HEK293 (cell line): ENCODE measurements around the gene CLK2.

Source experiments
- CTCF ChIA-PET: fragments of 350-600 bp; formaldehyde crosslinking; extraction: SDS; loops from one replicate; lab custom pipeline; 2021; ENCODE audit warnings: antibody characterized with exemption; lab: Yijun Ruan, JAX
- POLR2A ChIA-PET: fragments of 300-600 bp; formaldehyde crosslinking; extraction: SDS; loops from one replicate; lab custom pipeline; 2020; ENCODE audit warnings: antibody characterized with exemption, inconsistent platforms; lab: Yijun Ruan, JAX
- H3K27ac ChIP-seq: fragments of 200-500 bp; sonication (Bioruptor generic); 2 replicates; pipeline ENCODE4 v1.5.1; 2014; ENCODE audit warnings: low read depth, low read length, control low read depth, inconsistent platforms; ENCODE audit errors: extremely low read depth
- H3K36me3 ChIP-seq, 2 experiments: fragments of 200-500 bp in 1 of 2; sonication (Bioruptor generic) in 1 of 2; 1 replicate in 1 of 2; 2 replicates in 1 of 2; pipeline ENCODE4 v1.5.1; 2014 to 2017; ENCODE audit warnings: inconsistent platforms in 2 of 2, low read length in 2 of 2; ENCODE audit not compliant: control insufficient read depth in 2 of 2, insufficient read depth in 1 of 2
- H3K4me1 ChIP-seq: fragments of 200-500 bp; sonication (Bioruptor generic); 2 replicates; pipeline ENCODE4 v1.5.1; 2014; ENCODE audit warnings: mild to moderate bottlenecking, low read length, inconsistent platforms; ENCODE audit not compliant: control insufficient read depth, insufficient read depth
- H3K4me3 ChIP-seq: 2 replicates; pipeline ENCODE4 v1.5.1; 2011; ENCODE audit warnings: low read depth, mild to moderate bottlenecking, control low read depth, low read length, moderate library complexity
- H3K9me3 ChIP-seq: fragments of 200-500 bp; sonication (Bioruptor generic); 2 replicates; pipeline ENCODE4 v1.5.1; 2014; ENCODE audit warnings: low read depth, low read length, inconsistent platforms; ENCODE audit not compliant: control insufficient read depth, insufficient read depth
- HOXA7 ChIP-seq: sonication (generic); formaldehyde crosslinking; IDR thresholded peaks from 2 replicates; pipeline ENCODE4 v1.8.1; 2022; ENCODE audit warnings: missing genetic modification reagents, borderline replicate concordance
- HOXD13 ChIP-seq: sonication (generic); formaldehyde crosslinking; IDR thresholded peaks from 2 replicates; pipeline ENCODE4 v1.8.0; 2022; ENCODE audit warnings: missing genetic modification reagents, borderline replicate concordance
- TRIM28 ChIP-seq: IDR thresholded peaks from 2 replicates; pipeline ENCODE4 v1.6.1; 2011; ENCODE audit warnings: low read length, control low read depth, borderline replicate concordance
- WT1 ChIP-seq: fragments of 450-650 bp; formaldehyde crosslinking; IDR thresholded peaks from 2 replicates; pipeline ENCODE4 v1.5.1; 2016; ENCODE audit warnings: missing biosample characterization, missing genetic modification characterization
- ZBTB8A ChIP-seq: fragments of 450-650 bp; formaldehyde crosslinking; IDR thresholded peaks from 2 replicates; pipeline ENCODE4 v1.5.1; 2016; ENCODE audit warnings: missing biosample characterization, missing genetic modification characterization
- ZEB2 ChIP-seq: fragments of 450-650 bp; formaldehyde crosslinking; IDR thresholded peaks from 2 replicates; pipeline ENCODE4 v1.5.1; 2016; ENCODE audit warnings: missing biosample characterization, missing genetic modification characterization
- ZNF10 ChIP-seq: fragments of 450-650 bp; formaldehyde crosslinking; IDR thresholded peaks from 2 replicates; pipeline ENCODE4 v1.5.1; 2017; ENCODE audit warnings: missing biosample characterization, missing genetic modification characterization
- ZNF292 ChIP-seq: fragments of 450-650 bp; formaldehyde crosslinking; IDR thresholded peaks from 2 replicates; pipeline ENCODE4 v1.5.1; 2016; ENCODE audit warnings: low read depth, missing biosample characterization, missing genetic modification characterization, borderline replicate concordance
- ZNF335 ChIP-seq: fragments of 450-650 bp; formaldehyde crosslinking; conservative IDR thresholded peaks from 2 replicates; pipeline ENCODE4 v1.5.1; 2016; ENCODE audit warnings: missing biosample characterization, missing genetic modification characterization
- ZNF366 ChIP-seq: fragments of 450-650 bp; formaldehyde crosslinking; conservative IDR thresholded peaks from 2 replicates; pipeline ENCODE4 v1.5.1; 2016; ENCODE audit warnings: missing biosample characterization, missing genetic modification characterization
- ZNF416 ChIP-seq: fragments of 450-650 bp; formaldehyde crosslinking; IDR thresholded peaks from 2 replicates; pipeline ENCODE4 v1.5.1; 2016; ENCODE audit warnings: missing biosample characterization, missing genetic modification characterization
- ZNF571 ChIP-seq: fragments of 450-650 bp; formaldehyde crosslinking; IDR thresholded peaks from 2 replicates; pipeline ENCODE4 v1.5.0; 2017; ENCODE audit warnings: missing biosample characterization, missing genetic modification characterization
- ZNF600 ChIP-seq: fragments of 450-650 bp; formaldehyde crosslinking; IDR thresholded peaks from 2 replicates; pipeline ENCODE4 v1.5.1; 2016; ENCODE audit warnings: missing biosample characterization, missing genetic modification characterization
- ZNF623 ChIP-seq: fragments of 450-650 bp; formaldehyde crosslinking; IDR thresholded peaks from 2 replicates; pipeline ENCODE4 v1.5.1; 2016; ENCODE audit warnings: missing biosample characterization, missing genetic modification characterization
- ZNF768 ChIP-seq: fragments of 450-650 bp; formaldehyde crosslinking; IDR thresholded peaks from 2 replicates; pipeline ENCODE4 v1.5.1; 2018; ENCODE audit warnings: missing biosample characterization, mild to moderate bottlenecking, missing genetic modification characterization
- ZNF791 ChIP-seq: fragments of 450-650 bp; formaldehyde crosslinking; IDR thresholded peaks from 2 replicates; pipeline ENCODE4 v1.5.1; 2016; ENCODE audit warnings: missing biosample characterization, missing genetic modification characterization
- ZSCAN30 ChIP-seq: fragments of 450-650 bp; IDR thresholded peaks from 2 replicates; pipeline ENCODE4 v1.5.1; 2018; ENCODE audit warnings: missing biosample characterization, mild to moderate bottlenecking, missing genetic modification characterization, moderate library complexity
- TF ChIP-seq, protein P1 (sequence below): fragments of 450-650 bp; formaldehyde crosslinking; IDR thresholded peaks from 2 replicates; pipeline ENCODE4 v1.5.1; 2017; ENCODE audit warnings: missing biosample characterization, missing genetic modification characterization
- TF ChIP-seq, protein P2 (sequence below): fragments of 450-650 bp; formaldehyde crosslinking; IDR thresholded peaks from 2 replicates; pipeline ENCODE4 v1.5.0; 2017; ENCODE audit warnings: missing biosample characterization, missing genetic modification characterization, borderline replicate concordance
- TF ChIP-seq, protein P3 (sequence below): fragments of 450-650 bp; formaldehyde crosslinking; IDR thresholded peaks from 2 replicates; pipeline ENCODE4 v1.5.1; 2016; ENCODE audit warnings: missing biosample characterization, missing genetic modification characterization
- TF ChIP-seq, protein P4 (sequence below): fragments of 450-650 bp; formaldehyde crosslinking; IDR thresholded peaks from 2 replicates; pipeline ENCODE4 v1.5.1; 2016; ENCODE audit warnings: missing biosample characterization, missing genetic modification characterization
- TF ChIP-seq, protein P5 (sequence below): fragments of 450-650 bp; formaldehyde crosslinking; IDR thresholded peaks from 2 replicates; pipeline ENCODE4 v1.5.1; 2016; ENCODE audit warnings: missing biosample characterization, missing genetic modification characterization
- TF ChIP-seq, protein P6 (sequence below): fragments of 450-650 bp; formaldehyde crosslinking; IDR thresholded peaks from 2 replicates; pipeline ENCODE4 v1.5.1; 2016; ENCODE audit warnings: missing biosample characterization, missing genetic modification characterization, borderline replicate concordance

CLK2 gene

DNA sequence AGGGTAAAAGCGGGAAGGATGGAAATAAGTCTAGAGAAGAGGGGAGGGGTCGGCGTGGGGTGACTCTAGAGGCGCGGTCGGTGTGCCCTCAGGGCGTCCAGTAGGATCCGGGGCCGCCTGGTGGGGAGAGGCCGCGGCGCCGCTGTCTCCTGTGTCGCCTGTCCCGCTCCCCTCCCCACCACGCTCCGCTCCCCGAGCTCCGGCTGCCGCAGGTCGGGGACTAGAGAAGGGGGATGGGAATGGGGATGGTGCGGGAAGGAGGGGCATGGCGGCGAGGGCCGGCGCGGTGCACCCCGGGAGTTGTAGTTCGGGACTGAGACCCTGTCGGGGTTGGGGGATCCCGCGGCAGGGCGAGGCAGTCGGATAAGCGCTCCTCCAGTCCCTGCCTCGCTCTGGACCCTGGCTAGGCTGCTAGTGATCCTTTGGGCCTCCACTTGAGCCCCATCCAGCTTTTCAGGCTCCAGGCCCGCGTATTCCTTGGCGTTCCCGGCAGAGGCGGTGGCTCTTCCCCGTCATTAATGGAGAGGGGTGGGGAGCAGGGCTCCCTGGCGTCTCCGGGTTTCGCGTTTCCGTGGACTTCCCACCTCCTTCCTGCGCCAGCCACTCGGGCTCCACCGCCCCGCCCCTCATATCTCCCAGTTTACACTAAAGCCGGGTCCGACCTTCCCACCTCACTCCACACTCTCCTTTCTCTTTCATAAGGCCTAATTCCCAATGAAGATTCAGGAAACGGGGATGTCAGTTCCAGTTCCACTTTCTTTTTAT is 17.9 kb downstream of the CLK2 start, which contains the start of gene ENTREP3 (continued):
- TF ChIP-seq ZNF791: no peak
- TF ChIP-seq TRIM28: no peak
- TF ChIP-seq ZNF768 (tag by site-specific recombination): no peak
- TF ChIP-seq, protein P1, sequence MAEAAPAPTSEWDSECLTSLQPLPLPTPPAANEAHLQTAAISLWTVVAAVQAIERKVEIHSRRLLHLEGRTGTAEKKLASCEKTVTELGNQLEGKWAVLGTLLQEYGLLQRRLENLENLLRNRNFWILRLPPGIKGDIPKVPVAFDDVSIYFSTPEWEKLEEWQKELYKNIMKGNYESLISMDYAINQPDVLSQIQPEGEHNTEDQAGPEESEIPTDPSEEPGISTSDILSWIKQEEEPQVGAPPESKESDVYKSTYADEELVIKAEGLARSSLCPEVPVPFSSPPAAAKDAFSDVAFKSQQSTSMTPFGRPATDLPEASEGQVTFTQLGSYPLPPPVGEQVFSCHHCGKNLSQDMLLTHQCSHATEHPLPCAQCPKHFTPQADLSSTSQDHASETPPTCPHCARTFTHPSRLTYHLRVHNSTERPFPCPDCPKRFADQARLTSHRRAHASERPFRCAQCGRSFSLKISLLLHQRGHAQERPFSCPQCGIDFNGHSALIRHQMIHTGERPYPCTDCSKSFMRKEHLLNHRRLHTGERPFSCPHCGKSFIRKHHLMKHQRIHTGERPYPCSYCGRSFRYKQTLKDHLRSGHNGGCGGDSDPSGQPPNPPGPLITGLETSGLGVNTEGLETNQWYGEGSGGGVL (tag by site-specific recombination): peak; percentile 70
- TF ChIP-seq ZSCAN30 (tag by site-specific recombination): peak; percentile 94
- peak; percentile 84 for TF ChIP-seq ZEB2 (tag by site-specific recombination)
- no peak for TF ChIP-seq ZNF623
- no peak for TF ChIP-seq ZNF416
- TF ChIP-seq HOXA7: no peak
- TF ChIP-seq ZNF366 (tag by site-specific recombination): no peak
- TF ChIP-seq, protein P2, sequence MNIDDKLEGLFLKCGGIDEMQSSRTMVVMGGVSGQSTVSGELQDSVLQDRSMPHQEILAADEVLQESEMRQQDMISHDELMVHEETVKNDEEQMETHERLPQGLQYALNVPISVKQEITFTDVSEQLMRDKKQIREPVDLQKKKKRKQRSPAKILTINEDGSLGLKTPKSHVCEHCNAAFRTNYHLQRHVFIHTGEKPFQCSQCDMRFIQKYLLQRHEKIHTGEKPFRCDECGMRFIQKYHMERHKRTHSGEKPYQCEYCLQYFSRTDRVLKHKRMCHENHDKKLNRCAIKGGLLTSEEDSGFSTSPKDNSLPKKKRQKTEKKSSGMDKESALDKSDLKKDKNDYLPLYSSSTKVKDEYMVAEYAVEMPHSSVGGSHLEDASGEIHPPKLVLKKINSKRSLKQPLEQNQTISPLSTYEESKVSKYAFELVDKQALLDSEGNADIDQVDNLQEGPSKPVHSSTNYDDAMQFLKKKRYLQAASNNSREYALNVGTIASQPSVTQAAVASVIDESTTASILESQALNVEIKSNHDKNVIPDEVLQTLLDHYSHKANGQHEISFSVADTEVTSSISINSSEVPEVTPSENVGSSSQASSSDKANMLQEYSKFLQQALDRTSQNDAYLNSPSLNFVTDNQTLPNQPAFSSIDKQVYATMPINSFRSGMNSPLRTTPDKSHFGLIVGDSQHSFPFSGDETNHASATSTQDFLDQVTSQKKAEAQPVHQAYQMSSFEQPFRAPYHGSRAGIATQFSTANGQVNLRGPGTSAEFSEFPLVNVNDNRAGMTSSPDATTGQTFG: no peak
- TF ChIP-seq ZBTB8A (tag by site-specific recombination): peak; percentile 75
- no peak for TF ChIP-seq ZNF292
- TF ChIP-seq, protein P3, sequence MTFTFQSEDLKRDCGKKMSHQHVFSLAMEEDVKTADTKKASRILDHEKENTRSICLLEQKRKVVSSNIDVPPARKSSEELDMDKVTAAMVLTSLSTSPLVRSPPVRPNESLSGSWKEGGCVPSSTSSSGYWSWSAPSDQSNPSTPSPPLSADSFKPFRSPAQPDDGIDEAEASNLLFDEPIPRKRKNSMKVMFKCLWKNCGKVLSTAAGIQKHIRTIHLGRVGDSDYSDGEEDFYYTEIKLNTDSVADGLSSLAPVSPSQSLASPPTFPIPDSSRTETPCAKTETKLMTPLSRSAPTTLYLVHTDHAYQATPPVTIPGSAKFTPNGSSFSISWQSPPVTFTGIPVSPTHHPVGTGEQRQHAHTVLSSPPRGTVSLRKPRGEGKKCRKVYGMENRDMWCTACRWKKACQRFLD (tag by site-specific recombination): no peak
- TF ChIP-seq, all 188 proteins: peak for 56

DNA sequence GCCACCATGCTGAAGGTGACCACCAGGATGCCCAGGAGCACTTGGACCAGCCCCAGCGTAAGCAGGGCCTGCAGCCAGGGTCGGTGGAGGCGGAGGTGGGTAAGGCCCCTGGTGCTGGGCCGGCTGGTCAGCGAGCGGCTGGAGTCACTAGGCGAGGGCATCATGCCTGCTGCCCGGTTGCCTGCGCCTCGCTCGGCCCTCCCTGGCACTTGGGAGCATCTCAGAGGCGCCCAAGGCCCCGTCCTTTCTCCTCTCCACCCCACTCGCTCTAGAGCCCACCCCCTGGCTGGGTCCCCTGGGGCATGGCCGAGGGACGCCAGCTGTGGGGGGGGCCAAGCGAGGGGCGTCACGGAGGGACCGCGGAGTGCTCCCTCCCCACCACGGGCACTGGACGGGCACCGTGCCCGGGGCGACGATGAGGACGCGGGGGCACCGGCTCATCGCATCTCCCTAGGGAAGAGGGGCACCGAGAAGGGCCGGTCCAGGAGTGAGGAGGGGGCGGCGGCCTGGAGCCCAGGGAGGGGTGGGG is 18.5 kb downstream of the CLK2 start:
- CTCF ChIA-PET: interaction anchor here (0.6 to 0.7 kb wide), 3 partner anchors 12 to 316 kb away, joined by 3 to 4 read pairs (median 3); no protein-coding TSS in a partner anchor
- no peaks in the 10 kb centered on the region for H3K9me3 ChIP-seq
- POLR2A ChIA-PET: interaction anchor here (0.8 to 3.7 kb wide), 6 partner anchors 11 to 69 kb away, joined by 3 to 28 read pairs (median 6); partner anchors contain the start of genes CLK2 and FDPS
- H3K4me3 ChIP-seq: peak overlapping the region; percentile 73
- peaks cover 2 to 57% of the 10 kb centered on the region in 2 experiments; a peak in 2 of 3 replicates for H3K36me3 ChIP-seq
- no peaks in the 10 kb centered on the region for H3K4me1 ChIP-seq
- peak overlapping the region; percentile 72; the same call in 1 of the 2 replicates for H3K27ac ChIP-seq
- peak; percentile 75; the same call in 1 of the 2 replicates for TF ChIP-seq ZNF335 (tag by site-specific recombination)
- 0 out of 2 replicates have a peak, but pooled peaks have one; percentile 8 for TF ChIP-seq WT1
- TF ChIP-seq ZNF10 (tag by site-specific recombination): peak; percentile 77; the same call in 1 of the 2 replicates
- TF ChIP-seq, protein P4, sequence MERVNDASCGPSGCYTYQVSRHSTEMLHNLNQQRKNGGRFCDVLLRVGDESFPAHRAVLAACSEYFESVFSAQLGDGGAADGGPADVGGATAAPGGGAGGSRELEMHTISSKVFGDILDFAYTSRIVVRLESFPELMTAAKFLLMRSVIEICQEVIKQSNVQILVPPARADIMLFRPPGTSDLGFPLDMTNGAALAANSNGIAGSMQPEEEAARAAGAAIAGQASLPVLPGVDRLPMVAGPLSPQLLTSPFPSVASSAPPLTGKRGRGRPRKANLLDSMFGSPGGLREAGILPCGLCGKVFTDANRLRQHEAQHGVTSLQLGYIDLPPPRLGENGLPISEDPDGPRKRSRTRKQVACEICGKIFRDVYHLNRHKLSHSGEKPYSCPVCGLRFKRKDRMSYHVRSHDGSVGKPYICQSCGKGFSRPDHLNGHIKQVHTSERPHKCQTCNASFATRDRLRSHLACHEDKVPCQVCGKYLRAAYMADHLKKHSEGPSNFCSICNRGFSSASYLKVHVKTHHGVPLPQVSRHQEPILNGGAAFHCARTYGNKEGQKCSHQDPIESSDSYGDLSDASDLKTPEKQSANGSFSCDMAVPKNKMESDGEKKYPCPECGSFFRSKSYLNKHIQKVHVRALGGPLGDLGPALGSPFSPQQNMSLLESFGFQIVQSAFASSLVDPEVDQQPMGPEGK: peak; percentile 56
- TF ChIP-seq, protein P1 (tag by site-specific recombination): peak; percentile 74; the same call in 1 of the 2 replicates
- TF ChIP-seq, protein P5, sequence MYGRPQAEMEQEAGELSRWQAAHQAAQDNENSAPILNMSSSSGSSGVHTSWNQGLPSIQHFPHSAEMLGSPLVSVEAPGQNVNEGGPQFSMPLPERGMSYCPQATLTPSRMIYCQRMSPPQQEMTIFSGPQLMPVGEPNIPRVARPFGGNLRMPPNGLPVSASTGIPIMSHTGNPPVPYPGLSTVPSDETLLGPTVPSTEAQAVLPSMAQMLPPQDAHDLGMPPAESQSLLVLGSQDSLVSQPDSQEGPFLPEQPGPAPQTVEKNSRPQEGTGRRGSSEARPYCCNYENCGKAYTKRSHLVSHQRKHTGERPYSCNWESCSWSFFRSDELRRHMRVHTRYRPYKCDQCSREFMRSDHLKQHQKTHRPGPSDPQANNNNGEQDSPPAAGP (tag by site-specific recombination): peak; percentile 56; the same call in 1 of the 2 replicates
- TF ChIP-seq ZBTB8A (tag by site-specific recombination): peak; percentile 83
- TF ChIP-seq ZNF600 (tag by site-specific recombination): peak; percentile 46; the same call in 1 of the 2 replicates
- no peak for TF ChIP-seq HOXD13
- TF ChIP-seq, protein P6, sequence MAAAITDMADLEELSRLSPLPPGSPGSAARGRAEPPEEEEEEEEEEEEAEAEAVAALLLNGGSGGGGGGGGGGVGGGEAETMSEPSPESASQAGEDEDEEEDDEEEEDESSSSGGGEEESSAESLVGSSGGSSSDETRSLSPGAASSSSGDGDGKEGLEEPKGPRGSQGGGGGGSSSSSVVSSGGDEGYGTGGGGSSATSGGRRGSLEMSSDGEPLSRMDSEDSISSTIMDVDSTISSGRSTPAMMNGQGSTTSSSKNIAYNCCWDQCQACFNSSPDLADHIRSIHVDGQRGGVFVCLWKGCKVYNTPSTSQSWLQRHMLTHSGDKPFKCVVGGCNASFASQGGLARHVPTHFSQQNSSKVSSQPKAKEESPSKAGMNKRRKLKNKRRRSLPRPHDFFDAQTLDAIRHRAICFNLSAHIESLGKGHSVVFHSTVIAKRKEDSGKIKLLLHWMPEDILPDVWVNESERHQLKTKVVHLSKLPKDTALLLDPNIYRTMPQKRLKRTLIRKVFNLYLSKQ (tag by site-specific recombination): no peak
- TF ChIP-seq ZNF571 (tag by site-specific recombination): no peak
